ENCODE results near the gene VPS29.

VPS29 gene

GRCh38 chr12:110501752-110502738 is at the start of gene VPS29, which contains the start of gene RAD9B:
VPS29 (minus strand) TSS chr12:110502111; CDS start chr12:110502051, 60 bp downstream.
RAD9B (plus strand) TSS chr12:110502331; CDS start chr12:110502338, 7 bp downstream.
- DNase-seq = peak; percentile 99

GRCh38 chr12:110550981-110551380 is 49.1 kb upstream of the VPS29 start:
- DNase-seq = no peak

- DNase-seq = no peak
Measured at GRCh38 chr12:110549716-110550115, 47.8 kb upstream of the VPS29 start.

- DNase-seq = no peak
Measured at GRCh38 chr12:110548678-110549077, 46.8 kb upstream of the VPS29 start.

- no peak for DNase-seq
Measured at GRCh38 chr12:110547090-110547489, 45.2 kb upstream of the VPS29 start.

GRCh38 chr12:110546339-110546738 is 44.4 kb upstream of the VPS29 start:
- no peak for DNase-seq

GRCh38 chr12:110545812-110546211 is 43.9 kb upstream of the VPS29 start:
- DNase-seq = no peak

- DNase-seq = peak in 1 of 2 donors; percentile 24
Measured at GRCh38 chr12:110545259-110545658, 43.3 kb upstream of the VPS29 start.

GRCh38 chr12:110543965-110544364 is 42.1 kb upstream of the VPS29 start:
- no peak for DNase-seq

- DNase-seq = no peak
Measured at GRCh38 chr12:110543252-110543959, 41.5 kb upstream of the VPS29 start.

- DNase-seq = no peak
Measured at GRCh38 chr12:110540048-110540447, 38.1 kb upstream of the VPS29 start.

- DNase-seq = no peak
Measured at GRCh38 chr12:110538869-110539622, 37.1 kb upstream of the VPS29 start.

GRCh38 chr12:110537605-110538409 is 35.9 kb upstream of the VPS29 start:
- DNase-seq = no peak

- DNase-seq = no peak
Measured at GRCh38 chr12:110536834-110537604, 35.1 kb upstream of the VPS29 start.

- DNase-seq = no peak
Measured at GRCh38 chr12:110534811-110535210, 32.9 kb upstream of the VPS29 start.

- DNase-seq = no peak
Measured at GRCh38 chr12:110533607-110534006, 31.7 kb upstream of the VPS29 start.

GRCh38 chr12:110532644-110533043 is 30.7 kb upstream of the VPS29 start:
- DNase-seq = no peak

GRCh38 chr12:110531741-110532333 is 29.9 kb upstream of the VPS29 start:
- DNase-seq = no peak

GRCh38 chr12:110530511-110530910 is 28.6 kb upstream of the VPS29 start:
- DNase-seq = no peak

GRCh38 chr12:110528277-110528839 is 26.4 kb upstream of the VPS29 start:
- DNase-seq = no peak

Measured in CD4-positive, alpha-beta T cell treated with Interleukin-1 beta for 1 hour (primary cell).